ENCODE results near the gene CAPN11. TPM values are rescaled to one million over a fixed set of nuclear protein-coding genes. Genes with fewer than 3 reads are reported as not detected.

CAPN11 gene
- total RNA-seq, 1 donor from 2014 or later: 0.27 TPM

GRCh38 chr6:44162876-44163625 lies 4.4 kb downstream of the CAPN11 start:
- ATAC-seq (no peak), DNase-seq (no peak)
- H3K36me3 ChIP-seq: no peaks in the 10 kb centered on the region
- intact Hi-C loops (cut with DNase I): no loop called here
- no peaks in the 10 kb centered on the region for H3K4me1 ChIP-seq
- no peaks in the 10 kb centered on the region for H3K27me3 ChIP-seq (ENCODE audit: low read depth)
- no peak overlapping the region for H3K27ac ChIP-seq
- H3K9me3 ChIP-seq: no peaks in the 10 kb centered on the region
- no peak for TF ChIP-seq CTCF (IDR thresholded peaks at IDR 0.05)
- no peak overlapping the region for H3K4me3 ChIP-seq

GRCh38 chr6:44166116-44166515 lies 7.5 kb downstream of the CAPN11 start:
- H3K27me3 ChIP-seq (ENCODE audit: low read depth): no peaks in the 10 kb centered on the region
- H3K9me3 ChIP-seq: no peaks in the 10 kb centered on the region
- intact Hi-C loops (cut with DNase I): no loop called here
- no peak overlapping the region for H3K27ac ChIP-seq
- H3K4me1 ChIP-seq: no peaks in the 10 kb centered on the region
- ATAC-seq: no peak
- TF ChIP-seq CTCF (IDR thresholded peaks at IDR 0.05): no peak
- no peak overlapping the region for H3K4me3 ChIP-seq
- no peak for DNase-seq
- no peaks in the 10 kb centered on the region for H3K36me3 ChIP-seq

- no peaks in the 10 kb centered on the region for H3K9me3 ChIP-seq
- TF ChIP-seq CTCF (IDR thresholded peaks at IDR 0.05): no peak
- DNase-seq (no peak), ATAC-seq (no peak)
- H3K4me3 ChIP-seq: no peak overlapping the region
- intact Hi-C loops (cut with DNase I): no loop called here
- H3K36me3 ChIP-seq: no peaks in the 10 kb centered on the region
- no peak overlapping the region for H3K27ac ChIP-seq
- H3K4me1 ChIP-seq: no peaks in the 10 kb centered on the region
- H3K27me3 ChIP-seq (ENCODE audit: low read depth): no peaks in the 10 kb centered on the region
Observed at GRCh38 chr6:44166591-44167184, 8.1 kb downstream of the CAPN11 start.

GRCh38 chr6:44167567-44167966 lies 8.9 kb downstream of the CAPN11 start:
- DNase-seq: no peak
- Histone ChIP-seq H3K36me3 (no peaks in the 10 kb centered on the region), H3K9me3 (no peaks in the 10 kb centered on the region), H3K4me3 (no peak overlapping the region), H3K4me1 (no peaks in the 10 kb centered on the region), H3K27me3 (ENCODE audit: low read depth) (no peaks in the 10 kb centered on the region), H3K27ac (no peak overlapping the region)
- TF ChIP-seq CTCF (IDR thresholded peaks at IDR 0.05): no peak
- no peak for ATAC-seq
- intact Hi-C loops (cut with DNase I): no loop called here

- ATAC-seq: no peak
- Histone ChIP-seq H3K36me3 (no peaks in the 10 kb centered on the region), H3K27ac (no peak overlapping the region), H3K4me3 (no peak overlapping the region), H3K9me3 (no peaks in the 10 kb centered on the region), H3K4me1 (peaks cover 3% of the 10 kb centered on the region), H3K27me3 (ENCODE audit: low read depth) (no peaks in the 10 kb centered on the region)
- no peak for TF ChIP-seq CTCF (IDR thresholded peaks at IDR 0.05)
- intact Hi-C loops (cut with DNase I): no loop called here
- DNase-seq: no peak
Observed at GRCh38 chr6:44169154-44169553, 10.5 kb downstream of the CAPN11 start.

Data from lower lobe of right lung (tissue), 2 donors.